ENCODE results near the gene TENT5C.

The TENT5C gene

GRCh38 chr1:117621316-117621715, 15.5 kb downstream of the TENT5C start:
- no peak for DNase-seq (ENCODE audit: low spot score)
- in situ Hi-C loops (cut with MboI; ENCODE audit: low pct_unique_long_range_greater_than_20kb, low sequenced_read_pairs, unreplicated experiment): no loop called here
- no peak for TF ChIP-seq CTCF (IDR thresholded peaks at IDR 0.05; ENCODE audit: extremely low read depth, insufficient read depth, missing control alignments)

GRCh38 chr1:117622726-117623125, 16.9 kb downstream of the TENT5C start:
- in situ Hi-C loops (cut with MboI; ENCODE audit: low pct_unique_long_range_greater_than_20kb, low sequenced_read_pairs, unreplicated experiment): no loop called here

GRCh38 chr1:117623141-117623540, 17.3 kb downstream of the TENT5C start:
- in situ Hi-C loops (cut with MboI; ENCODE audit: low pct_unique_long_range_greater_than_20kb, low sequenced_read_pairs, unreplicated experiment): no loop called here
- TF ChIP-seq CTCF (IDR thresholded peaks at IDR 0.05; ENCODE audit: extremely low read depth, insufficient read depth, missing control alignments): no peak
- DNase-seq (ENCODE audit: low spot score): no peak

More at GRCh38 chr1:117622726-117623125, 16.9 kb downstream of the TENT5C start:
- no peak for TF ChIP-seq CTCF (IDR thresholded peaks at IDR 0.05; ENCODE audit: extremely low read depth, insufficient read depth, missing control alignments)
- DNase-seq (ENCODE audit: low spot score): no peak

GRCh38 chr1:117623698-117624097, 17.9 kb downstream of the TENT5C start:
- TF ChIP-seq CTCF (IDR thresholded peaks at IDR 0.05; ENCODE audit: extremely low read depth, insufficient read depth, missing control alignments): no peak
- no peak for DNase-seq (ENCODE audit: low spot score)
- in situ Hi-C loops (cut with MboI; ENCODE audit: low pct_unique_long_range_greater_than_20kb, low sequenced_read_pairs, unreplicated experiment): no loop called here

- in situ Hi-C loops (cut with MboI; ENCODE audit: low pct_unique_long_range_greater_than_20kb, low sequenced_read_pairs, unreplicated experiment): no loop called here
- TF ChIP-seq CTCF (IDR thresholded peaks at IDR 0.05; ENCODE audit: extremely low read depth, insufficient read depth, missing control alignments): no peak
- DNase-seq (ENCODE audit: low spot score): no peak
Measured at GRCh38 chr1:117627546-117628130, 21.8 kb downstream of the TENT5C start.

GRCh38 chr1:117628343-117628742, 22.5 kb downstream of the TENT5C start:
- TF ChIP-seq CTCF (IDR thresholded peaks at IDR 0.05; ENCODE audit: extremely low read depth, insufficient read depth, missing control alignments): no peak
- in situ Hi-C loops (cut with MboI; ENCODE audit: low pct_unique_long_range_greater_than_20kb, low sequenced_read_pairs, unreplicated experiment): no loop called here
- no peak for DNase-seq (ENCODE audit: low spot score)

All from GM13977 (cell line).